Mucosa of gallbladder (tissue), 1 donor: ENCODE data around the gene EIF3A. TPM values are rescaled to one million over a fixed set of nuclear protein-coding genes. Genes with fewer than 3 reads are reported as not detected.
"Not testable (repeated sequence)": the region's sequence is repeated elsewhere in the genome, so short reads cannot be mapped to it uniquely, and the experiment has no call there.

Experiments used
- DNase-seq: peaks from one replicate; pipeline ENCODE4 v3.0.0-alpha.2; 2020; ENCODE audit warnings: low spot score
- total RNA-seq: library from RNA; stranded (reverse); gene quantifications from one replicate; pipeline ENCODE4 v1.2.1, GENCODE V29; 2021
- donor health status: DM: no; HTN: no; CAD: no.

The EIF3A gene
- total RNA-seq, 1 donor from 2014 or later: 86.8 TPM

DNA sequence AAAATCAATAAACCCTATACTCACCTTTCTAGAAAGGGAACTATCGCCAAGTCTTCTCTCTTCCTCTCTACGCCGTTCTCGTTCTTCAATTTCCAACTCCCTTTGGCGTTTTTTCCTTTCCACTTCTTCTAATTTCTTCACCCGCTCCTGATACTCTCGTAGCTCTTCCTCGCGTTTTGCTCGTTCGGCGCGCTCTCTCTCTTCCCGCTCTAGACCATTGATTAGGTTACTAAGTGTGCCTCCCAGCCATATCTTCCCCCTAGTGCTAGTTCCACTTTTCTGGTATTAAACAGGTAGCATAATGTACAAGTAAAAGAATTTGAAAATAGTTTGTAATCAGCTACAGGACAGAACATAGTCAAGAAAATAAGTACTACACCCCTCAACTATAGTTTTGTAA lies 30.8 kb downstream of the EIF3A start:
- no peak for DNase-seq

DNA sequence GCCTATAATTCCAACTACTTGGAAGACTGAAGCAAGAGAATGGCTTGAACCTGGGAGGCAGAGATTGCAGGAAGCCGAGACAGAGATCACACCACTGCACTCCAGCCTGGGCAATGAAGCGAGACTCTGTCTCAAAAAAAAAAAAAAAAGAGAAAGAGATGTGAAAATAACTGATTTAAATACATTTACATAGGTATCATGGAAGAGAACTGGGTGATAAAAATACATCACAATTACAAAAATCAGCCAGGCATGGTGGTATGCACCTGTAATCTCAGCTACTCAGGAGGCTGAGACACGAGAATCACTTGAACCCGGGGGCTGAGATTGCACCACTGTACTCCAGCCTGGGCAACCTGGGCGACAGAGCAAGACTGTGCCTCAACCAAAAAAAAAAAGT lies 31.3 kb downstream of the EIF3A start:
- DNase-seq: no peak

DNA sequence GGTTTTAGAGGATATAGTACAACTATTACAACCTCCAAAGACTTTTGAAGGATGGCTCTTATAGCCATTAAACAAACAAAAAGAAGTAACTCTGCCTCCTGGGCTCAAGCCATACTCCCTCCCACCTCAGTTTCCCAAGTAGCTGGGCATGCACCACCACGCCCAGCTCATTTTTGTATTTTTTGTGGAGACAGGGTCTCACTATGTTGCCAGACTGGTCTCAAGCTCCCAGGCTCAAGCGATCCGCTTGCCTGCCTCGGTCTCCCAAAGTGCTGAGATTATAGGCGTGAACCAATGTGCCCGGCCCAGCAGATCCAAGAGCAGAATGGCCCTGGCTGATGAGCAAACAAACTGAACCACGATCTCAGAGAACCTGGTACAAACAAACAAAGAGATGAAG lies 35.1 kb downstream of the EIF3A start:
- no peak for DNase-seq

DNA sequence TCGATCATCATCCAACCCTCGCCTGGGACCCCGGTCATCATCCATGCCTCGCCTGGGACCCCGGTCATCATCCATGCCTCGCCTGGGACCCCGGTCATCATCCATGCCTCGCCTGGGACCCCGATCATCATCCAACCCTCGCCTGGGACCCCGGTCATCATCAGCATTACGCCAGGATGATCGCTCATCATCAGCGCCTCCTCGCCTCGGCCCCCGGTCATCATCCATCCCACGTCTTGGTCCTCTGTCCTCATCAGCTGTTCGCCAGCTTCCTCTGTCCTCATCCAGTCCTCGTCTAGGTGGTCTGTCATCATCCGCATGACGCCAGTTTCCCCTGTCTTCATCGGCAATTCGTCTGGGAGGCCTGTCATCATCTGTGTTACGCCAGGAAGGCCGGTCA lies 38.4 kb downstream of the EIF3A start:
- DNase-seq: no peak

- no peak for DNase-seq
Observed at GRCh38 chr10:119041326-119041725, 39.3 kb downstream of the EIF3A start.

DNA sequence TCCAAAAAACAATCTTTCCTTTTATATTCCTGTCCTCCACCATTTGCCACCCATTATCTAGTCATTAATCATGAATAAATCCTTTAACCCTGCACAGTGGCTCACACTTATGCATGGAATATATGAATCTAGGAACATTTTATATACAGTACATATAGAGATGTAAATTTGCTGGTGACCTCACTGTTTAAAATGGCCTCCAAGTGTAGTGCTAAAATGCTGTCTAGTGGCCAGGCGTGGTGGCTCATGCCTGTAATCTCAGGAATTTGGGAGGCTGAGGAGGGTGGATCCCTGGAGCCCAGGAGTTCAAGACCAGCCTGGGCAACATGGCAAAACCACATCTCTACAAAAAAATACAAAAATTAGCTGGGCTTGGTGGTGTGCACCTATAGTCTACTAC lies 41.5 kb downstream of the EIF3A start:
- no peak for DNase-seq

GRCh38 chr10:119031496-119032059 lies 49.0 kb downstream of the EIF3A start:
- DNase-seq: no peak

- DNase-seq: no peak
Observed at GRCh38 chr10:119030421-119031250, 50.0 kb downstream of the EIF3A start.

GRCh38 chr10:119029613-119030420 lies 50.8 kb downstream of the EIF3A start, which contains the start of gene NANOS1:
Gene NANOS1 (plus strand): TSS chr10:119029714. CDS start chr10:119029802, 88 bp downstream.
- DNase-seq: no peak

DNA sequence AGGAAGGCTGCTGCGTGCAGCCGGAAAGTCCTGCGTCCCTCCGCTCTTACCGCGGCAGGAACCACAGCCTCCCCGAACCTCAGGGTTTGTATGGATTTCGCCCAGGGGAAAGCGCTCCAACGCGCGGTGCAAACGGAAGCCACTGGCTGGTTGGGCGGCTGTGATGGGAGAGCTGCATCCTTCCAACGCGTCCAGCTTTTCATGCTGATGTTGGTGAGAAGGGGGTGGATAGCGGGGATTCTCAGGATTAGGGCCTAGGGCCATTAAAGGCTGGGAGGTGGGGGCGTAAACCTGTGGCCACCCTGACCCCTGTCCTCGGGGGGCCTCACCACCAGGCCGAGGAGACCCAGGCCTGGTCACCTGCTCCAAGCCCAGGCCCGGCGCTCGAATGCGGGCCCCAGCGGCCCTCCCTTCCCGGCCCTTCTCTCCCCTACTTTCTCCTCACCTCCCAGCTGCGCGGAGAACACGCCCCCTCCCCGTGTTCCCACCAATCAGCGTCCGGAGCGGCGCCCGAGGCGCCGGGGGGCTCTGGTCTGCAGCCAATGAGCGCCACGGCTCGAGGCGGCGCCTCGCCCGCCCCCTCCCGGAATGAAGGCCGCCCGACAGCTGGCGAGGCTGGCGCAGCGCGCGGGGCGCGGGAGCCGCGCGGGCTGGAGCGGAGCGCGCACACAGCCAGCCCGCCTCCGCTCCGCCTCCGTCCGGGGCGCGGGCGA lies 51.6 kb downstream of the EIF3A start:
- peak; percentile 84 for DNase-seq

DNA sequence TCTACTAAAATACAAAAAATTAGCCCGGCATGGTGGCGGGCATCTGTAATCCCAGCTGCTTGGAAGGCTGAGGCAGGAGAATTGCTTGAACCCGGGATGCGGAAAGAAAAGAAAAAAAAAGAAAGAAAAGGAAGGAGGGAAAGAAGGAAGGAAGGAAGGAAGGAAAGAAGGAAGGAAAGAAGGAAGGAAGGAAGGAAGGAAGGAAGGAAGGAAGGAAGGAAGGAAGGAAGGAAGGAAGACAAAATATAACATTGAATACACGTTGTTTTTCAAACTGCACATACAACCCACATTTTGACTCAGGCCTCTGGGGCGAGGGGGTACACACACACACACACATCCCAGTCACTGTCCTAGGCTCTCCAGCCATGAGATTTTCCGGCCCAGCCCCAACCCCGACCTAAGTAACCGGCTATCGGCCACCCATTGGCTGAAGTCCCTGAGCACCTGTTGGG lies 52.1 kb downstream of the EIF3A start:
- DNase-seq: not testable (repeated sequence)

GRCh38 chr10:119026301-119027110 lies 54.1 kb downstream of the EIF3A start:
- DNase-seq: no peak

DNA sequence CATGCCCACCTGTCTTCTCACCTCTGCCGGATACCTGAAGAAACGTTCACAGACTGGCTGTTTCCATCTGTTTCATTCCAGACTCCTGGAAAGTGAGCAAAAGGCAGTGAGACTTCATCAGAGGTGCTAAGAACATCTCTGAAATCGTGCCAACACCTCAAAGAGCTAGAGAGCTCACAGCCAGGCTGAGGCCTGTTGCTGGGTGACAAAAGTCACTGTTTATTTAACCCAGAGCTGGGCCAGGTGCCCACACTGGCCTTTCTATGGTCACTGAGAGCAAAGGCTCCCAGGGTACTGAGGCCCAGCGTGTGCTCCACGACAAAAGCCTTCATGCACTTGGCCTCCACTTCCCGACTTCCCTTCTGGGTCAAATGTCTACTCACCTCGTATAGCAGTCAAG lies 54.8 kb downstream of the EIF3A start:
- DNase-seq: no peak

DNA sequence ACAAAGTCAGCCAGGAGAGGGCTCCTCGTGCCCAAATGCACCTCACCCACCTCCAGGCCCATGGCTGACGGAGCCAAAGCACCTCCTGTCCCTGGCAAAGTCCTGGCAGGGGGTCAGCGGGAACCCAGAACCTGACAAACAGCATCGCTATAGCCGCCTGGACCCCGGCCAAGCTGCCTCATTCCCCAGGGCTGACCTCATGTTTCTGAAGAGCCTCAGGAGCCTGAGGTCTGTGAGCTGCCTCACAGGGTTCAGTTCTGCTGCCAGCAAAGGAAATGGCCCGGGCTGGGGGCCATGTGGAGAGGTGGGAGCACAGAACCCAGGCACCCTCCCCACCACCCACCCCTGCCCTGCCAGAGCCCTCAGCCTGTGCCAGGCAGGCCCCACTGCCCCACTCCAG lies 55.3 kb downstream of the EIF3A start:
- DNase-seq: peak; percentile 55

- DNase-seq: no peak
Observed at GRCh38 chr10:119024882-119025281, 55.7 kb downstream of the EIF3A start.

GRCh38 chr10:119023553-119023868 lies 57.1 kb downstream of the EIF3A start:
- DNase-seq: no peak

DNA sequence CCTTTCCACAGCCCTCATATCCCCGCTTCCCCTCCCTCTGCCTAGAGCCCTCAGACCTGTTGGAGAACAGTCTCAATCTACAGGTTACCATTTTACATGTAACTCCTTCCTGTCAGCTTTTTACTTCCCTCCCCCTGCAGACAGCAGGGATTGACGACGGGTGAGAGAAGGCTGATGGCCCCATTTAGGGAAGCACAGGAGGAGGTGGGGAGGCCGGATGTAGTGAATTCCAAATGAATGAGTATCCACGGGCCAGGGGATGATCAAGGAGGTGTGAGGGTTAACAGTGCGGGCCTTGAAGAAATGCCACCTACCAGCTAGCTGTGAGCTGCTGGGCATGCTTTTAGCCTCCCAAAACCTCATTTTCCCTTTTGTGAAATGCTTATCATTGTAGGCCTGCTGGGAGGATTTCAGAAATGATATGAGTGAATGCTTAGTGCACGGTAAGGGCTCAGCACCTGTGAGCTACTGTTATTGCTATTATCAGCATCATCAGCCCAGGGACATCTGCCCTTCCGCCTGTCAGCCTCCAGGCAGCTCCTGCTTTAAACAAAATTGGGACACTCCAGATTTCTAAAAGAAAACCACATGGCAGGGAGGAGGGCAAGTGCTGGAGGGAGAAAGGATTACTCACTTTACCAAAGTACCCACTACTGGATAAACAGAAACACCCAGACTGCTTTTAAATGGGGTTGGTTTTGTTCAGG lies 57.6 kb downstream of the EIF3A start:
- no peak for DNase-seq

GRCh38 chr10:119020627-119020946 lies 60.0 kb downstream of the EIF3A start:
- no peak for DNase-seq

DNA sequence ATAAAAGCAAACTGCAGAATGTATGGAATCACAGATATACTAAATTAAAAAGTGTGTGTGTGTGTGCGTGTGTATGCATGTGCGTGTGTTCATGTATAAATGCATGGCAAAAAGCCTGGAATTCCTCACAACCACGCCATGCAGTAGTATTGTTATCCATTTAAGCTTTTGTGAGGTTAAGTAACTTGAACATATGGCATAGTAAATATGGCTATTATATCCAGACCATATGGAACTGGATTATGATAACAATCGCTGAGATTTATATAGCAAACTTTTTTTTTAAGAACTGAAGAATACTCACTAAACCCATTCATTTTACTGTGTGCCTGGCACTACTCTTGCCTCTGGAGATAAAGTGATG lies 73.4 kb downstream of the EIF3A start:
- no peak for DNase-seq

- peak; percentile 79 for DNase-seq
Observed at GRCh38 chr10:119006451-119007210, 74.0 kb downstream of the EIF3A start.
